GM19043 (cell line): ENCODE results near the gene CCL28.

Experiments
- ATAC-seq: cut with Tn5 transposase; IDR thresholded peaks from one replicate; pipeline ENCODE4 v1.9.1; 2021; ENCODE audit warnings: low read depth; ENCODE audit not compliant: unreplicated experiment

The CCL28 gene

DNA sequence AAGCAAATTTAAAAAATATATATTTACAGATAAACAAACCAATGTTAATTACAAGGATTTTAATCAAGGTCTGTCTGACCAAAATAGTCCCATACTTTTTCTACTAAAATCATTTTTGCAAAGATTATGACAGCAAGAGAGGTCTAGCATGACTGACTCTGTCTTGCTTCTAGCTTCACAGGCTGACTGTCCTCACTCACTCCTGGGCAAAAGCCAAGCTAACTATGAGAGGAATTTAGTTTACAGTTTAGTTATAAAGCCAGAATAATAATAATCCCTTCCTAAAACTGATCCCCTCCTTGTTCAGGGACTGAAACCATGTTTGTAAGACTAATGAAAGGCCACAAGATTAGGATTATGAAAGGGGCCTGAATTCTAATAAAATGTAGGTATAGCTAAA is 53.5 kb downstream of the CCL28 start:
- no peak for ATAC-seq

DNA sequence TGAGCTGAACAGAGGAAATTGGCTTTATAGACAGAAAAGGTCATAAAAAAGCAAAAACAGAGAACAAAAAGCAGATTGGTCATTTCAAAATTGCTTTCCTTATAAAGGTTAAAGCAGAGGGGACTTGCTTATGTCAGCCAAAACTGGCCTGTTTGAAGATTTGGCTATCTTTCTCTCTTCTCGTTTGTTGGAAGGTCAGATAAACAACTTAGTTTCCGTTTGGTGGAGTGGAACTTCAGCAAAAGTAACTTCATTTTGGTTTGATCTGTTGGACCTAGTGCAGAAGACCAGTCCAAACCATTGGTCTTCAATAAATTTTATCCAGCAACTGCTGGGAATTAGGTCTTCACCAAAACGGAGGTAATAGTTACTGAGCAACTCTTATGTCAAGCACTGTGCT is 53.9 kb downstream of the CCL28 start:
- no peak for ATAC-seq

DNA sequence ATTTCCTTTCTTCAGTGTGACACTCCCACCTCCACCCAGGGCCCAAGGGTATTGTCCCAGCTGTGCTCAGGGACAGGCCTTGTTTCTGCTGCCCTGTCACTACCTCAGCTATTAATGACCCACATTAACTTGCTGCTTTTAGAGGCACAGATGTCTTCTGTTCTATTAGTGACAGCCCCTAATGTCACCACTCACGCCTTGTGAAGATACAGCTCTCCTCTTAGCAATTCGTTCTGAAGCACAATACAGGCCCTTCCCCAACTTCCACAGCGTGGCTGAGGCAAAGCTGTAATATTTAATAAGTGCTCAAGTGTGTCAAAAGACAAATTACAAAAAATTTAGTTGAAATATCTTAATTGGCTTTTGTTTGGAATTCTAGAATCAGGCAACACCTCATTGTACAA is 54.3 kb downstream of the CCL28 start:
- no peak for ATAC-seq

DNA sequence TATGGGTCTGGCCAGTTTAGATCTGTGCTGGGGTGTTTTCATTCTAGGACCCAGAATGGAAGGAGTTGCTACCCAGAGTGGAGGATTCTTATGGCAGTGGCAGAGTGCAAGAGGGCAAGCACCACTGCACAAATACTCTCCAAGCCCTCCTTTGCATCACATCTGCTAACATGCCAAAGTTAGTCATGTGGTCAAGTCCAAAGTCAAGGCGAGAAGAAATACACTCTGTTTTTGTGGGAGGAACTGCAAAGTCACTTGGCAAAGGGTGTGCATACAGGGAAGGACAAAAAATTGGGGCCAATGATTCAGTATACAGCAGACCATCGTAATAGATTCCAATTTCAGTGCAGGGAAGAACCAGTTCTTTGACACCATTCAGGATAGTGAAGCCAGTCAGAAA is 55.1 kb downstream of the CCL28 start:
- no peak for ATAC-seq

DNA sequence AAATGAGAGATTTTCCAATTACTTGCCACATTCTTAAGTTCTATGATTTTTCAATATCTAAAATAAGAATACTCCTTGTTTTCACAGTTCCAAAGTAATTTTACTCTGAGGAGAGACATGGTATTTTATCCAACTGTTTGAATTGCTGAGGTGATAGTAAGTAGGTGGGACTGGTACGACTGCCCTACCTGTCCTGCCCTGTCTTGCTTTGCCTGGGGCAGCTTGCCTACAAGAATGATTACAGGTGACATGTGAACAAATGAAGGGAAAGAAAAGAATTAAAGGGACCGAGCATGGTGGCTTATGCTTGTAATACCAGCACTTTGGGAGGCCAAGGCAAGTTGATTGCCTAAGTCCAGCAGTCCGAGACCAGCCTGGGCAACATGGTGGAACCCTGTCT is 57.4 kb downstream of the CCL28 start:
- ATAC-seq: no peak

DNA sequence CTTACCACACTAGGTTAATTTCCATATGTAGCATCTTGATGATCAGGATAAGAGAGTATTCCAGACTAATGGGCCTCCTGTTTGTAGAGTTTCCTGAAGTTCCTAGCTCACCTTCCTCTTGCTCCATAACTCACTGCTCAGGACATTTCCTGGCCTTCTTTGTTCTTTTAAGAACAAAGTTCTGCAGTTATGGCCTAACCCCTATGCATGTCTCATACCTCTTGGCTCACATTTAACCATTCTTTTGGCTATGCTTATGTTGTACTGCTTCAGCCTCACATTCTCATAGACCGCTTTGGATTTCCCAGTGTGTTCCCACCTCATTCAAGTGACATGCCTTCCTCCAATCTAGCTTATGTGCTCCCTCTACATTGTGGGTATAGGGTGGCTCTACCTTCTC is 58.5 kb downstream of the CCL28 start:
- ATAC-seq: no peak

DNA sequence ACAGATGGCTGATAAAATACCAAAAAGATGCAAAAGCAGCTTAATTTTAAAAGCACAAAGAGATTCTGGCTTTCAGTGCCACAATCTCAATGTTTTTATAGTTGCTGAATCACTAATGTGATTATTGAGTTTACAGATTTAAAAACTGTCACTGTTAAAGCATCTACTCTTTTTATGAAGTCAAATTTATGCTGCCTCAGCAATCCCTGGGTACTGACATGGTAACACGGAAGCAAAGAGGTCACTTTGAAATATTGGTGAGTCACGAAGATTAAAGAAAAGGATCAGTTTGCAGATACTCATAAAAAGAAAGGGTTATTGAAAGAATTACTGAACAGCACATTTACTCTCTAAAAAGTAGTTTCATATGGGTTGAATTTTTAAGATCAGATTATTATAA is 59.3 kb downstream of the CCL28 start:
- ATAC-seq: no peak

DNA sequence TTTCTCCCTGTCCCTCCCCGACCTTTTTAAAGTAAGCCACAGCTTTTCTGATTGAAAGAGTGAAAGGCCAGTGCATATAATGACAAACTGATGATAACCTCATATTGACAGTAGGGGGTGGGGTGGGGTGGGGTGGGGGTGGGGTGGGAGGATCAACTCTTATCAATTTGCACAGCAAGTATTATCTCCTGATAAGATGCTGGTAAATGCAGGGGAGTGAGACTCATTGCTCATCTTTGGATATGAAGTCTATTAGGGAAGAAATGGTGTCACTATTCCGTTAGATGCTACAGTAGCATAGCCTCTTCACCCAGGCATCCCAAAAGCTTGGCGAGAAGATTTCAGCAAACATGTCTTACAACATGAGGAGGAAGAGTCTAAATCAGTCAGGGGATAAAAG is 60.1 kb downstream of the CCL28 start:
- ATAC-seq: no peak

DNA sequence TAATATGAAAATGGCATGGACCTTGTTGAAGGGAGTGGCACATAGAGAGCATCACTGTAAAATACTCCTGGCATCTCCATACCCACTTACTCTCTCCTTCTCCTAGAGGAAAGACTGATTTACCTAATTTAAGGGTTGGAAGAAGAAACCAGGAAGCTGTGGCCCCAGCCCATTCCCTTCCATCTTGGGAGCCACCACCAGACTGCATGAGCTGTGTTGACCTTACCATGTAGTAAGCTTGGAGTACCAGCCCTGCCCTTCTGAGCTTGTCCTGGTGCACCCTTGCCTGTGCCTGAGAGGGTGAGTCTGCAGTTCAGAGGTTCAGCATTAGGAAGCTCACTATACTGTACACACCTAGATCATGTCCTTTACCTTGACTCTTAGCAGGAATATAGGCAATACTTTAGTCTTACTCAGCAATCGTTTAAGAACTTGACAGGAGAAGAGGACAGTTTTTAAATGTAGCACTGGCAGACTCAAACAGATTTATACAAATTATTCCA is 63.3 kb downstream of the CCL28 start:
- no peak for ATAC-seq

DNA sequence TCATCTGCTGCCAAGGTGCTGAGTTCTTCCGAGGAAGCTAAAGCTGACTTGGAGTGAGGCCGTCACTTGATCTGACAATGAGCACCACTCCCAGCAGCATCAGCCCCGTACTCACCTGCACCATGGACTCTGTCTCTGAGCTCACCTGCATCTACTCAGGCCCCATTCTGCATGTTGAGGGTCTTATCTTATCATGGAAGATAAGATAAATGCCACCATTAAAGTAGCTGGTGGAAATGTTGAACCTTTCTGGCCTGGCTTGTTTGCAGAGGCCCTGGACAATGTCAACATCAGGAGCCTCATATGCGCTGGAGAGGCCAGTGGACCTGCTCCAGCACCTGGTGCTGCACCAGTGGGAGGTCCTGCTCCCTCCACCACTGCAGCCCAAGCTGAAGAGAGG is 64.0 kb downstream of the CCL28 start:
- no peak for ATAC-seq

DNA sequence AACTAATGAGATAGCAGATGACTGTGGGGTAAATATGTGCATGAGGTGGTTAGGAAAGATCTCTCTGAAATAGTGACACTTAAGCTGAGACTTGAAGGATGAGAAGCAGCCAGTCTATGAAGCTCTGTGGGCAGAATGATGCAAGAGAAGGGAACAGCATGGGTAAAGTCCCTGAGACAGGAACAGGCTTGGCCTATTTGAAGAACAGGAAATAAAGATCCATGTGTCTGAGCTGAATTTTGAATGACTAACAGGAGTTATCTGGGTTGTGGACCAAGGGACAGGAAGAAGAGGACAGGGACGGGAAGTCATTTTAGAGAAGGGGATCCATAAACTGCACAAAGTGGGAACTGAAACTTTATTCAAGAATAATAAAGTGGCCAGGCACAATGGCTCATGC is 73.3 kb downstream of the CCL28 start:
- no peak for ATAC-seq

DNA sequence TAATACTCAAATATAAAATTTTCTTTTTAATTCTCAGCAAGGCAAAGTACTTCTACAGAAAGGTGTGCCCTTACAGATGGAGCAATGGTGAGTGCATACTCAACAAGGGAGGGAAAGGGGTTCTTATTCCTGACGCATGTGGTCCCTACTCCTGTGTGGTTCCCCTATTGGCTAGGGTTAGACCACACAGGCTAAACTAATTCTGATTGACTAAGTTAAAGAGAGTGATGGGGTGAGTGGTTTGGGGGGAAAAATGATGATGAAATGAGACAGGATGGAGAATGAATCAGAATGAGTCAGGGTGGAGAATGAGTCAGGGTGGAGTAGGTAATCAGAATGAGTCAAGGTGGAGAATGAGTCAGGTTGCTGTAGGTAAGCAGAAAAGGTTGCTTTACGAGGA is 76.0 kb downstream of the CCL28 start:
- no peak for ATAC-seq

DNA sequence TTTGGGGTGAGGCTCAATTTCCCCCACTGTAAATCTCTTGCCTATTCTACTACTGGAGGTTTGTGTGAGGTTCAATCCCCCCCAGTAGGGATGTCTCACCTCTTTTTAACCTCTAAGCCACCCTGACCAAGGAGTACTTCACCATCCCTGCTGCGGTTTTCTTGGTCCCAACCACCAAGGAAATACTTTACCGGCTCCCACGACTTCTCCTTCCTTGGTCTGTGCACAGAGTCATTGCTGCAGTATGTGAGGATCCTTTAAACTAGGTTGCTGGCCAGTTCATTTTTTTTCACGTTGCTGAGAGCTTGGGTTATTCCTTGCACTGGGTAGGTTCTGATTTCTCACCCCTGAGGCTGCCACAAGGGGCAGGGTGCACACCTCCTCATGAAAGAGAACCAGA is 76.5 kb downstream of the CCL28 start:
- ATAC-seq: no peak

DNA sequence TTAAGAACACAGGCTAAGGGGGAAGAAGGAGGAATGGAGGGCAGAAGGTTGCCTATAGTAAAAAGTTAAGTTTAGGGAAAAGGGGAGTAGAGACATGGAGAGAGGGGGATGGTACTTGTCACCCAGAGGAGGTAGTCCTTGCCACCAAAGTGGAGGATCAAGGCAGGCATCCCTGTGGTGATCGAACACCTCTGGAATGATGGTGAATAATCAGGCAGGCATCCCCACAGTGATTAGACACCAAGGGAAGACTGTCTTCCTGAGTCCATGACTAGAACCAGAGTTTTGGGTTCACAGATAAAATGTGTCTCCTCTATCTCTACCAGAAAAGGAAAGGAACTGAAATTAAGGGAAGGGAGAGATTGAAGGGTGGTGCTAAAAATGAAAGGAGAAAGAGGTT is 79.8 kb downstream of the CCL28 start:
- no peak for ATAC-seq
